ENCODE measurements around the gene SNX25. TPM values are rescaled to one million over a fixed set of nuclear protein-coding genes. Genes with fewer than 3 reads are reported as not detected.

The SNX25 gene
- total and polyA plus RNA-seq, 4 donors: 18.3 to 33.5 (median 24.8) TPM

GRCh38 chr4:185213877-185214276 is 4.5 kb downstream of the SNX25 start:
- Histone ChIP-seq H3K27me3 (ENCODE audit: control insufficient read depth, insufficient read depth, low read length) (no peaks in the 10 kb centered on the region), H3K9me3 (ENCODE audit: control insufficient read depth, insufficient read depth, low read length) (no peaks in the 10 kb centered on the region), H3K27ac (ENCODE audit: low read depth, low read length) (no peak overlapping the region), H3K4me3 (ENCODE audit: low read depth, low read length) (no peak overlapping the region), H3K4me1 (ENCODE audit: control insufficient read depth, insufficient read depth, low read length) (peaks cover 11% of the 10 kb centered on the region), H3K36me3 (ENCODE audit: control insufficient read depth, insufficient read depth, low read length) (no peaks in the 10 kb centered on the region)
- no peak for DNase-seq (ENCODE audit: low read depth in 4 of 6, low spot score in 6 of 6)
- no CpG with 5 or more reads among the region's 4 CpGs for WGBS (ENCODE audit: insufficient coverage)

DNA sequence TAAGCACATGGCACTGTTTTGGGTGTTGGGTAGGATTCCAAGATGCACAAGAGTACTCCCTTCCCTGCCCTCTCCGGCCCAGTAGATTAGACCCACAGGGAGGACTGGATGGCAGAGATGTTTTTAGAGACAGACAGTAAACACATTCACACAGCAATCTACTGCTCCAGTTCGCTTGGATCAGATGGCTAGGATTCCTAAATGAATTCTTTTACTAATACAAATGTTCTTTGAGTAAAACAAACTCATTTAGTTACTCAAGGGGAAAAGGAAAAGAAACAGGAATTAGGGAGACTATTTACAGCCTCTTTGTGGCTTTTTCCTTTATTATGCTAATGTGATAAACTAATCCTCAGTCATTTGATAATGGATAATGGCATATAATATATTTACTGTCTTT is 5.9 kb downstream of the SNX25 start:
- Histone ChIP-seq H3K27me3 (ENCODE audit: control insufficient read depth, insufficient read depth, low read length) (no peaks in the 10 kb centered on the region), H3K4me3 (ENCODE audit: low read depth, low read length) (no peak overlapping the region), H3K9me3 (ENCODE audit: control insufficient read depth, insufficient read depth, low read length) (no peaks in the 10 kb centered on the region), H3K27ac (ENCODE audit: low read depth, low read length) (no peak overlapping the region), H3K4me1 (ENCODE audit: control insufficient read depth, insufficient read depth, low read length) (peaks cover 13% of the 10 kb centered on the region), H3K36me3 (ENCODE audit: control insufficient read depth, insufficient read depth, low read length) (no peaks in the 10 kb centered on the region)
- DNase-seq (ENCODE audit: low read depth in 4 of 6, low spot score in 6 of 6): peak in 2 of 6 donors; percentile 44 to 52
- no CpG with 5 or more reads among the region's 2 CpGs for WGBS (ENCODE audit: insufficient coverage)

DNA sequence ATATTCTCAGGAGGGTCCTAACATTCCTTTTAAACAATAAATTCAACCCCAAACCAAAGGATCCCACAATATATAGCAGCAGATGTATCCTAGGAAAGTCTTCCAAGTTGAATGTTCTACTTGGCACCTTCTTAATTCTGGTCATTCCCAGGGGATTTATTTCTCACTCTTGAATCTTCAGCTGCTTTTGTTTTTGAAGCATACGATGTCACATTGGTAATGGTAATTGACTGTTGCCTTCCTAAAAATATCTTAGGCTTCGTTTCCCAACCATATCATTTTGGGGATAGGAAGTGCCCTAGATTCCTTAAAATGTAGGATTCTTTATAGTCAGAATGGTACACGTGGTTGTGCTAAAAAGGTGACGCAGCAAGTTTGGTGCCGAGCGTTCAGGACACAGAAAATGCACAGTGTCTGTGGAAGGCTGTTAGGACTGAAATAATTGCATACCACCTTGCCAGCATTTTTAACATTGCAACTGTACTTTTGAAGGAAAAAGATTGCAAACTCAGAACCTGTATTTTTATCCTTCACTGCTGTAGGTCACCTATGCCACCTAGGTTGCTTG is 8.1 kb downstream of the SNX25 start:
- Histone ChIP-seq H3K4me3 (ENCODE audit: low read depth, low read length) (no peak overlapping the region), H3K4me1 (ENCODE audit: control insufficient read depth, insufficient read depth, low read length) (peaks cover 9% of the 10 kb centered on the region), H3K27ac (ENCODE audit: low read depth, low read length) (no peak overlapping the region), H3K27me3 (ENCODE audit: control insufficient read depth, insufficient read depth, low read length) (no peaks in the 10 kb centered on the region), H3K9me3 (ENCODE audit: control insufficient read depth, insufficient read depth, low read length) (no peaks in the 10 kb centered on the region), H3K36me3 (ENCODE audit: control insufficient read depth, insufficient read depth, low read length) (no peaks in the 10 kb centered on the region)
- WGBS (ENCODE audit: insufficient coverage): no CpG with 5 or more reads among the region's 6 CpGs
- DNase-seq (ENCODE audit: low read depth in 4 of 6, low spot score in 6 of 6): peak in 1 of 6 donors; percentile 52

DNA sequence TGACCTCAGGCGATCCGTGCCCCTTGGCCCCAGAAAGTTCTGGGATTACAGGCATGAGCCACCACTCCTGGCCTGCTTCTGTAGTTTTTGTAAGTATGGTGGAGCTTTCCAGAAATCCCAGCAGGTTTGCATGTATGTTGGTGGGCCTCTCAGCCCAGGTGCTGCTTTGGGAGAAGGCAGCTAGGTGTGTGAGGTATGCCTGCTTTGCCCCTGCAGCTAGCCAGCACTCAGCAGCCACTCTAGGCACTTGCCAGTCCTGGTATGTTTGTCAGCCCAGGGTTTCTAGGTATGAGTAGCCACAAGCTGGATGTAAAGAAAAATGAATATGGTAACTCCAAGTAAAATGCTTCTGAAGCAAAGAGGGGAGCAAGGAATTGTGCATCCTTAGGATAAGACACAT is 8.9 kb downstream of the SNX25 start:
- 95% methylated on average over 2 of the region's 2 CpGs for WGBS (ENCODE audit: insufficient coverage)

DNA sequence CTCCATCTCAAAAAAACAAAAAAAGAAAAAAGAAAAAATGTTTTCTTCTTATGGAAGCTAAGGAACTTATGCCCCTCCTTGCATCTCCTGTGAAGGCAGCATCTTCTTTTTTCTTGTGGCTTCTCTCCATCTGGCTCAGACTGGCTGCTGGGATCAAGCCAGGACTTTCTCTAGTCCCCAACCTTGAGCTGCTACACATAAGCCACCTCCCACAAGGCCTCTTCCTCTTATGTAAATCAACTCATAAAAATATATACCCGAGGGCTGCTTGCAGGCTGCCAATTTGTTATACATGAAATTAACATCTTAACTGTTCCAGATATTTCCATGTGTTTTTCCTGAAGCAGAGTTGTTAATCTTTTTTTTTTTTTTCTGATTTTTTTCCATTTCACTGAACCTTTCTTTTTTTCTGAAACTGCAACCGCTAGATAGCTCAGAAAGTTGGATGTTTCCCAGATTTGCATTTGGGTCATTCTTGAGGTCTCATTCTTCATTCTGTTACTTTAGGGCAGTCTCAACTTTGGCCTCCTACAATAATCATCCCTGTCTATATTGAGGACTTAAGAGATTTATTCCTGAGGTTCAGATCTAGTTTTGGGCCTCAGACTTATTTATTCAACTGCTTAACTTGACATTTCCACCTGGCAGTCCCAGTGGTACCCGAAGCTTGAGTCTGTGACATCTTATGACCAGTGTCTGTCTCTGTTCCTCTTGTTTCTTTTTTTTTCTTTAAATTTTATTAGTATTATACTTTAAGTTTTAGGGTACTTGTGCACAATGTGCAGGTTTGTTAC is 10.3 kb downstream of the SNX25 start:
- H3K9me3 ChIP-seq (ENCODE audit: control insufficient read depth, insufficient read depth, low read length): no peaks in the 10 kb centered on the region
- WGBS (ENCODE audit: insufficient coverage): no CpG with 5 or more reads among the region's 3 CpGs
- no peak overlapping the region for H3K27ac ChIP-seq (ENCODE audit: low read depth, low read length)
- peaks cover 9% of the 10 kb centered on the region for H3K4me1 ChIP-seq (ENCODE audit: control insufficient read depth, insufficient read depth, low read length)
- DNase-seq (ENCODE audit: low read depth in 4 of 6, low spot score in 6 of 6): peak in 2 of 6 donors; percentile 73 to 96
- no peaks in the 10 kb centered on the region for H3K27me3 ChIP-seq (ENCODE audit: control insufficient read depth, insufficient read depth, low read length)
- no peak overlapping the region for H3K4me3 ChIP-seq (ENCODE audit: low read depth, low read length)
- no peaks in the 10 kb centered on the region for H3K36me3 ChIP-seq (ENCODE audit: control insufficient read depth, insufficient read depth, low read length)

More for the DNA sequence above, 8.9 kb downstream of the SNX25 start:
- no peak overlapping the region for H3K4me3 ChIP-seq (ENCODE audit: low read depth, low read length)
- H3K36me3 ChIP-seq (ENCODE audit: control insufficient read depth, insufficient read depth, low read length): no peaks in the 10 kb centered on the region
- H3K27me3 ChIP-seq (ENCODE audit: control insufficient read depth, insufficient read depth, low read length): no peaks in the 10 kb centered on the region
- H3K9me3 ChIP-seq (ENCODE audit: control insufficient read depth, insufficient read depth, low read length): no peaks in the 10 kb centered on the region
- peaks cover 9% of the 10 kb centered on the region for H3K4me1 ChIP-seq (ENCODE audit: control insufficient read depth, insufficient read depth, low read length)
- no peak for DNase-seq (ENCODE audit: low read depth in 4 of 6, low spot score in 6 of 6)
- no peak overlapping the region for H3K27ac ChIP-seq (ENCODE audit: low read depth, low read length)

GRCh38 chr4:185221491-185221890 is 12.1 kb downstream of the SNX25 start:
- 100% methylated on average over 1 of the region's 2 CpGs for WGBS (ENCODE audit: insufficient coverage)
- H3K27me3 ChIP-seq (ENCODE audit: control insufficient read depth, insufficient read depth, low read length): no peaks in the 10 kb centered on the region

GRCh38 chr4:185221912-185222311 is 12.5 kb downstream of the SNX25 start:
- no peak for DNase-seq (ENCODE audit: low read depth in 4 of 6, low spot score in 6 of 6)
- H3K4me3 ChIP-seq (ENCODE audit: low read depth, low read length): no peak overlapping the region
- no peak overlapping the region for H3K27ac ChIP-seq (ENCODE audit: low read depth, low read length)
- no peaks in the 10 kb centered on the region for H3K36me3 ChIP-seq (ENCODE audit: control insufficient read depth, insufficient read depth, low read length)
- WGBS (ENCODE audit: insufficient coverage): 73% methylated on average over 5 of the region's 10 CpGs
- no peaks in the 10 kb centered on the region for H3K27me3 ChIP-seq (ENCODE audit: control insufficient read depth, insufficient read depth, low read length)
- H3K9me3 ChIP-seq (ENCODE audit: control insufficient read depth, insufficient read depth, low read length): no peaks in the 10 kb centered on the region
- peaks cover 7% of the 10 kb centered on the region for H3K4me1 ChIP-seq (ENCODE audit: control insufficient read depth, insufficient read depth, low read length)

More at GRCh38 chr4:185221491-185221890, 12.1 kb downstream of the SNX25 start:
- no peaks in the 10 kb centered on the region for H3K9me3 ChIP-seq (ENCODE audit: control insufficient read depth, insufficient read depth, low read length)
- H3K4me1 ChIP-seq (ENCODE audit: control insufficient read depth, insufficient read depth, low read length): peaks cover 5% of the 10 kb centered on the region
- DNase-seq (ENCODE audit: low read depth in 4 of 6, low spot score in 6 of 6): no peak
- no peak overlapping the region for H3K4me3 ChIP-seq (ENCODE audit: low read depth, low read length)
- H3K36me3 ChIP-seq (ENCODE audit: control insufficient read depth, insufficient read depth, low read length): no peaks in the 10 kb centered on the region
- H3K27ac ChIP-seq (ENCODE audit: low read depth, low read length): no peak overlapping the region

DNA sequence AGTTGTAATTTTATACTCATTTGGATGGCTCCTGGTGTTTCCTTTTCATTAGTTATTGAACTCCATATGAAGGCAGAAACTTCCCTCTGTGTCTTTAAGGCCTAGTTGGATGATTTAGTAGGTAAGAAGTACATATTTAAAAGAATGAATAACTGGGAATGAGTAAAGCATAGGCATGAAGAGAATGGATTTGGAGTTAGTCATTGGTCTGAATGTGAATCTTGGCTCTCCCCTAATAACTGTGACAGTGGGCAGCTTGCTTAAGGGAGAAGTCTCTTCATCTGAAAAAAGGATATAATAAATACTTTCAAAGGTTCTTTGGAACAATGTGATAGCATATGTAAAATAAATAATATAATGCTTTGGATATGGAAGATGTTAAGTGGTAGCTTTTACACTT is 13.2 kb downstream of the SNX25 start:
- Histone ChIP-seq H3K27me3 (ENCODE audit: control insufficient read depth, insufficient read depth, low read length) (no peaks in the 10 kb centered on the region), H3K27ac (ENCODE audit: low read depth, low read length) (no peak overlapping the region), H3K4me1 (ENCODE audit: control insufficient read depth, insufficient read depth, low read length) (peaks cover 11% of the 10 kb centered on the region), H3K4me3 (ENCODE audit: low read depth, low read length) (no peak overlapping the region), H3K9me3 (ENCODE audit: control insufficient read depth, insufficient read depth, low read length) (no peaks in the 10 kb centered on the region), H3K36me3 (ENCODE audit: control insufficient read depth, insufficient read depth, low read length) (no peaks in the 10 kb centered on the region)
- DNase-seq (ENCODE audit: low read depth in 4 of 6, low spot score in 6 of 6): no peak

DNA sequence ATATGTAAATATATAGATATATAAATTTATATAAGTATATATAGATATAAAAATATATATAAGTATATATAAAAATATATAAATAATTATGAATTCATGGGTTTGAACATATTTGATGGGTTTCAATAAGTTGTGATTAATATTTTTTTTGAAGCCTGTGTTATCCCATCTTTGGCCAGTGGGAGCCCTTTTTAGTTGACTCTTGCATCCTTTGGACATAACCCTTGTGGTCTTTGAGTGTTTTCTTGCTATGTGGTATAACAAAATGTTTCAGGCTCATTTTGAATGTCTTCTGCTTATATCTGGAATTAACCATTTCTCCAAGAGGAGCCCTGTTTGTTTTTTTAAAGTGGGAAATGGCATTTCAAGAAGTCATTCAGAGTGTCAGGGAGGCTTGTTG is 15.2 kb downstream of the SNX25 start:
- Histone ChIP-seq H3K27me3 (ENCODE audit: control insufficient read depth, insufficient read depth, low read length) (no peaks in the 10 kb centered on the region), H3K9me3 (ENCODE audit: control insufficient read depth, insufficient read depth, low read length) (no peaks in the 10 kb centered on the region), H3K4me1 (ENCODE audit: control insufficient read depth, insufficient read depth, low read length) (peaks cover 11% of the 10 kb centered on the region), H3K27ac (ENCODE audit: low read depth, low read length) (no peak overlapping the region), H3K4me3 (ENCODE audit: low read depth, low read length) (no peak overlapping the region), H3K36me3 (ENCODE audit: control insufficient read depth, insufficient read depth, low read length) (no peaks in the 10 kb centered on the region)
- DNase-seq (ENCODE audit: low read depth in 4 of 6, low spot score in 6 of 6): no peak

- Histone ChIP-seq H3K9me3 (ENCODE audit: control insufficient read depth, insufficient read depth, low read length) (no peaks in the 10 kb centered on the region), H3K4me3 (ENCODE audit: low read depth, low read length) (no peak overlapping the region), H3K27me3 (ENCODE audit: control insufficient read depth, insufficient read depth, low read length) (no peaks in the 10 kb centered on the region), H3K27ac (ENCODE audit: low read depth, low read length) (no peak overlapping the region), H3K36me3 (ENCODE audit: control insufficient read depth, insufficient read depth, low read length) (no peaks in the 10 kb centered on the region), H3K4me1 (ENCODE audit: control insufficient read depth, insufficient read depth, low read length) (peaks cover 11% of the 10 kb centered on the region)
- peak in 1 of 6 donors; percentile 61 for DNase-seq (ENCODE audit: low read depth in 4 of 6, low spot score in 6 of 6)
- 71% methylated on average over 4 of the region's 6 CpGs for WGBS (ENCODE audit: insufficient coverage)
Measured at GRCh38 chr4:185225940-185226339, 16.5 kb downstream of the SNX25 start.
